ENCODE data around the gene KCNE1. TPM values are rescaled to one million over a fixed set of nuclear protein-coding genes. Genes with fewer than 3 reads are reported as not detected.
"Not testable (repeated sequence)": the region's sequence is repeated elsewhere in the genome, so short reads cannot be mapped to it uniquely, and the experiment has no call there.

The KCNE1 gene
- not detected in 2 replicates for total RNA-seq (2014; rRNA removed; shearing (Covaris generic); ENCODE audit: low replicate concordance)

GRCh38 chr21:34511787-34512455 is at the start of gene KCNE1:
KCNE1 (minus strand) TSS chr21:34512210; CDS start chr21:34449634, 62,576 bp downstream.
- DNase-seq (ENCODE audit: low read depth), result no peak
- in situ Hi-C loops (cut with HindIII; ENCODE audit: low pct_unique_long_range_greater_than_20kb, low sequenced_read_pairs), result no loop called here

GRCh38 chr21:34561806-34562205 is 49.8 kb upstream of the KCNE1 start:
- no peak for DNase-seq (ENCODE audit: low read depth)
- in situ Hi-C loops (cut with HindIII; ENCODE audit: low pct_unique_long_range_greater_than_20kb, low sequenced_read_pairs), result no loop called here

- DNase-seq (ENCODE audit: low read depth), result no peak
- in situ Hi-C loops (cut with HindIII; ENCODE audit: low pct_unique_long_range_greater_than_20kb, low sequenced_read_pairs), result no loop called here
Observed at GRCh38 chr21:34560609-34561008, 48.6 kb upstream of the KCNE1 start.

GRCh38 chr21:34560021-34560420 is 48.0 kb upstream of the KCNE1 start:
- no peak for DNase-seq (ENCODE audit: low read depth)

GRCh38 chr21:34559089-34559631 is 47.1 kb upstream of the KCNE1 start:
- no peak for DNase-seq (ENCODE audit: low read depth)
- in situ Hi-C loops (cut with HindIII; ENCODE audit: low pct_unique_long_range_greater_than_20kb, low sequenced_read_pairs), result no loop called here

More at GRCh38 chr21:34560021-34560420, 48.0 kb upstream of the KCNE1 start:
- in situ Hi-C loops (cut with HindIII; ENCODE audit: low pct_unique_long_range_greater_than_20kb, low sequenced_read_pairs), result no loop called here

- in situ Hi-C loops (cut with HindIII; ENCODE audit: low pct_unique_long_range_greater_than_20kb, low sequenced_read_pairs), result no loop called here
- DNase-seq (ENCODE audit: low read depth), result no peak
Observed at GRCh38 chr21:34558166-34558565, 46.2 kb upstream of the KCNE1 start.

GRCh38 chr21:34557261-34557660 is 45.3 kb upstream of the KCNE1 start:
- in situ Hi-C loops (cut with HindIII; ENCODE audit: low pct_unique_long_range_greater_than_20kb, low sequenced_read_pairs), result no loop called here
- no peak for DNase-seq (ENCODE audit: low read depth)

GRCh38 chr21:34554670-34555069 is 42.7 kb upstream of the KCNE1 start:
- DNase-seq (ENCODE audit: low read depth), result not testable (repeated sequence)

GRCh38 chr21:34554227-34554626 is 42.2 kb upstream of the KCNE1 start:
- DNase-seq (ENCODE audit: low read depth), result no peak
- in situ Hi-C loops (cut with HindIII; ENCODE audit: low pct_unique_long_range_greater_than_20kb, low sequenced_read_pairs), result no loop called here

More at GRCh38 chr21:34554670-34555069, 42.7 kb upstream of the KCNE1 start:
- in situ Hi-C loops (cut with HindIII; ENCODE audit: low pct_unique_long_range_greater_than_20kb, low sequenced_read_pairs), result not testable (repeated sequence)

- in situ Hi-C loops (cut with HindIII; ENCODE audit: low pct_unique_long_range_greater_than_20kb, low sequenced_read_pairs), result no loop called here
- no peak for DNase-seq (ENCODE audit: low read depth)
Observed at GRCh38 chr21:34553151-34553952, 41.3 kb upstream of the KCNE1 start.

- no peak for DNase-seq (ENCODE audit: low read depth)
- in situ Hi-C loops (cut with HindIII; ENCODE audit: low pct_unique_long_range_greater_than_20kb, low sequenced_read_pairs), result no loop called here
Observed at GRCh38 chr21:34552360-34553098, 40.5 kb upstream of the KCNE1 start.

GRCh38 chr21:34550182-34550799 is 38.3 kb upstream of the KCNE1 start:
- no peak for DNase-seq (ENCODE audit: low read depth)
- in situ Hi-C loops (cut with HindIII; ENCODE audit: low pct_unique_long_range_greater_than_20kb, low sequenced_read_pairs), result no loop called here

- in situ Hi-C loops (cut with HindIII; ENCODE audit: low pct_unique_long_range_greater_than_20kb, low sequenced_read_pairs), result no loop called here
- no peak for DNase-seq (ENCODE audit: low read depth)
Observed at GRCh38 chr21:34548781-34549376, 36.9 kb upstream of the KCNE1 start.

GRCh38 chr21:34546542-34546941 is 34.5 kb upstream of the KCNE1 start:
- DNase-seq (ENCODE audit: low read depth), result no peak
- in situ Hi-C loops (cut with HindIII; ENCODE audit: low pct_unique_long_range_greater_than_20kb, low sequenced_read_pairs), result no loop called here

GRCh38 chr21:34545079-34545884 is 33.3 kb upstream of the KCNE1 start:
- in situ Hi-C loops (cut with HindIII; ENCODE audit: low pct_unique_long_range_greater_than_20kb, low sequenced_read_pairs), result no loop called here
- DNase-seq (ENCODE audit: low read depth), result peak; percentile 16

GRCh38 chr21:34544032-34544496 is 32.1 kb upstream of the KCNE1 start:
- DNase-seq (ENCODE audit: low read depth), result peak; percentile 46
- in situ Hi-C loops (cut with HindIII; ENCODE audit: low pct_unique_long_range_greater_than_20kb, low sequenced_read_pairs), result no loop called here

- in situ Hi-C loops (cut with HindIII; ENCODE audit: low pct_unique_long_range_greater_than_20kb, low sequenced_read_pairs), result no loop called here
- DNase-seq (ENCODE audit: low read depth), result no peak
Observed at GRCh38 chr21:34543017-34543416, 31.0 kb upstream of the KCNE1 start.

All from Caki2 (cell line).